Ishikawa (cell line): ENCODE data around the gene GATC.

Source experiments
- CEBPB ChIP-seq: IDR thresholded peaks from 2 replicates; pipeline ENCODE4 v1.6.1; 2012
- CREB1 ChIP-seq: IDR thresholded peaks from 2 replicates; pipeline ENCODE4 v1.6.1; 2012; ENCODE audit warnings: low read depth
- EGR1 ChIP-seq: IDR thresholded peaks from 2 replicates; pipeline ENCODE4 v1.6.1; 2012
- EP300 ChIP-seq: IDR thresholded peaks from 2 replicates; pipeline ENCODE4 v1.6.1; 2012; ENCODE audit warnings: borderline replicate concordance
- FOXM1 ChIP-seq: IDR thresholded peaks from 2 replicates; pipeline ENCODE4 v1.6.1; 2012; ENCODE audit warnings: low read depth, borderline replicate concordance
- NFIC ChIP-seq: IDR thresholded peaks from 2 replicates; pipeline ENCODE4 v1.6.1; 2012
- RAD21 ChIP-seq: IDR thresholded peaks from 2 replicates; pipeline ENCODE4 v1.6.1; 2012; ENCODE audit warnings: low read depth
- TAF1 ChIP-seq: IDR thresholded peaks from 2 replicates; pipeline ENCODE4 v1.6.1; 2012; ENCODE audit warnings: low read depth, mild to moderate bottlenecking
- TCF12 ChIP-seq: IDR thresholded peaks from 2 replicates; pipeline ENCODE4 v1.6.1; 2012; ENCODE audit warnings: low read depth
- TEAD4 ChIP-seq: IDR thresholded peaks from 2 replicates; pipeline ENCODE4 v1.6.1; 2012
- YY1 ChIP-seq: IDR thresholded peaks from 2 replicates; pipeline ENCODE4 v1.6.1; 2012; ENCODE audit warnings: low read depth
- ZBTB7A ChIP-seq: IDR thresholded peaks from 2 replicates; pipeline ENCODE4 v1.6.1; 2012; ENCODE audit warnings: low read depth
- TF ChIP-seq, protein P1 (sequence below): IDR thresholded peaks from 2 replicates; pipeline ENCODE4 v1.6.1; 2012
- TF ChIP-seq, protein P2 (sequence below): IDR thresholded peaks from 2 replicates; pipeline ENCODE4 v1.6.1; 2012; ENCODE audit warnings: low read depth, mild to moderate bottlenecking
- TF ChIP-seq, protein P3 (sequence below): IDR thresholded peaks from 2 replicates; pipeline ENCODE4 v1.6.1; 2012

GATC gene

DNA sequence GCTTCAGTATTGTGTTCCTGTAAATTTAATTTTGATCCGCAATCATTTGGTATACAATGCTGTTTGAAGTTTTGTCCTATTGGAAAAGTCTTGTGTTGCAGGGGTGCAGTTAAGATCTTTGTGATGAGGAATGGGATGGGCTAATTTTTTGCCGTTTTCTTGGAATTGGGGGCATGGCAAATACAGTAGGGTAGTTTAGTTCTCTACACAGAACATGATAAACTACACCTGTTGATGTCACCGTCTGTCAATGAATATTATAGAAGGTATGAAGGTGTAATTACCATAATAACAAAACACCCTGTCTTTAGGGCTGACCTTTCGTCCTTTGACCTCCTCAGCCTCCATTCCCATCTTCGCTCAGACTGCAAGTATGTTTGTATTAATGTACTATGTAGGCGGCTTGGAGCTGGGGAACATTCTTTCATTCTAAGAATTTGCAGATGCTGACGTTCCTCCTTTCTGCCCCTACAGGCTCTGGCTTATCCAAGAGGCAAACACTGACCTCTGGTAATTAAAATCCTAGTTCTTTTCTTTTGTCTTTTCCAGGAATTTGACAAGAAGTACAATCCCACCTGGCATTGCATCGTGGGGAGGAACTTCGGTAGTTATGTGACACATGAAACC lies 51.4 kb downstream of the GATC start:
- TF ChIP-seq EGR1 (no peak), TAF1 (no peak), NFIC (no peak), TCF12 (no peak), EP300 (no peak), YY1 (no peak), RAD21 (no peak), ZBTB7A (no peak), FOXM1 (no peak), CEBPB (no peak), CREB1 (no peak), TEAD4 (no peak)
- TF ChIP-seq, protein P1, sequence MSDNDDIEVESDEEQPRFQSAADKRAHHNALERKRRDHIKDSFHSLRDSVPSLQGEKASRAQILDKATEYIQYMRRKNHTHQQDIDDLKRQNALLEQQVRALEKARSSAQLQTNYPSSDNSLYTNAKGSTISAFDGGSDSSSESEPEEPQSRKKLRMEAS = no peak
- TF ChIP-seq, protein P2, sequence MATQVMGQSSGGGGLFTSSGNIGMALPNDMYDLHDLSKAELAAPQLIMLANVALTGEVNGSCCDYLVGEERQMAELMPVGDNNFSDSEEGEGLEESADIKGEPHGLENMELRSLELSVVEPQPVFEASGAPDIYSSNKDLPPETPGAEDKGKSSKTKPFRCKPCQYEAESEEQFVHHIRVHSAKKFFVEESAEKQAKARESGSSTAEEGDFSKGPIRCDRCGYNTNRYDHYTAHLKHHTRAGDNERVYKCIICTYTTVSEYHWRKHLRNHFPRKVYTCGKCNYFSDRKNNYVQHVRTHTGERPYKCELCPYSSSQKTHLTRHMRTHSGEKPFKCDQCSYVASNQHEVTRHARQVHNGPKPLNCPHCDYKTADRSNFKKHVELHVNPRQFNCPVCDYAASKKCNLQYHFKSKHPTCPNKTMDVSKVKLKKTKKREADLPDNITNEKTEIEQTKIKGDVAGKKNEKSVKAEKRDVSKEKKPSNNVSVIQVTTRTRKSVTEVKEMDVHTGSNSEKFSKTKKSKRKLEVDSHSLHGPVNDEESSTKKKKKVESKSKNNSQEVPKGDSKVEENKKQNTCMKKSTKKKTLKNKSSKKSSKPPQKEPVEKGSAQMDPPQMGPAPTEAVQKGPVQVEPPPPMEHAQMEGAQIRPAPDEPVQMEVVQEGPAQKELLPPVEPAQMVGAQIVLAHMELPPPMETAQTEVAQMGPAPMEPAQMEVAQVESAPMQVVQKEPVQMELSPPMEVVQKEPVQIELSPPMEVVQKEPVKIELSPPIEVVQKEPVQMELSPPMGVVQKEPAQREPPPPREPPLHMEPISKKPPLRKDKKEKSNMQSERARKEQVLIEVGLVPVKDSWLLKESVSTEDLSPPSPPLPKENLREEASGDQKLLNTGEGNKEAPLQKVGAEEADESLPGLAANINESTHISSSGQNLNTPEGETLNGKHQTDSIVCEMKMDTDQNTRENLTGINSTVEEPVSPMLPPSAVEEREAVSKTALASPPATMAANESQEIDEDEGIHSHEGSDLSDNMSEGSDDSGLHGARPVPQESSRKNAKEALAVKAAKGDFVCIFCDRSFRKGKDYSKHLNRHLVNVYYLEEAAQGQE = no peak
- TF ChIP-seq, protein P3, sequence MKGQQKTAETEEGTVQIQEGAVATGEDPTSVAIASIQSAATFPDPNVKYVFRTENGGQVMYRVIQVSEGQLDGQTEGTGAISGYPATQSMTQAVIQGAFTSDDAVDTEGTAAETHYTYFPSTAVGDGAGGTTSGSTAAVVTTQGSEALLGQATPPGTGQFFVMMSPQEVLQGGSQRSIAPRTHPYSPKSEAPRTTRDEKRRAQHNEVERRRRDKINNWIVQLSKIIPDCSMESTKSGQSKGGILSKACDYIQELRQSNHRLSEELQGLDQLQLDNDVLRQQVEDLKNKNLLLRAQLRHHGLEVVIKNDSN = no peak

- TF ChIP-seq FOXM1 = no peak
- no peak for TF ChIP-seq NFIC
- TF ChIP-seq TCF12 = no peak
- TF ChIP-seq YY1 = no peak
These were observed 52.7 kb downstream of the GATC start for GRCh38 chr12:120498870-120499515.

DNA sequence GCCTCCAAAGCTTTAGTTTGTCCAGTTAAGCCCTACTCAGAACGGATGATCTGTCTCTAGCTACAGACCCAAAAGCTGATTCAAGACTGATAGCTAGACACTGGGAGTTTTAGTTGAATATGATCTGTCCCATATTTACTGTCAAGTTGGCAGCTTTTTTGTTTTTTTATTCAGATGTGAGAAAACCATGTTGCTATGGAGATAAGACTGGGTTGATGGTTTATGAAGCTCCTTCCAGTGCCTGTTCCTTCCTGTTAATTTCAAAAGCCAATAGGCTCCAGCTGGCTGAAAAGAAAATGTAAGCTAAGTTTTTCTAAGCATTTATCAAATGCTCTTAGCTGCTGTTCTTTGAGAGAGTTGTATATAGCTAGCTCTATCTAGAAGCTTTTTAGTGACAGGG lies 54.3 kb downstream of the GATC start:
- TF ChIP-seq TEAD4 (no peak), RAD21 (no peak), FOXM1 (no peak), TCF12 (no peak), NFIC (no peak), CREB1 (no peak), CEBPB (no peak), TAF1 (no peak), YY1 (no peak), EP300 (no peak)
- TF ChIP-seq, protein P3 = no peak
- TF ChIP-seq, protein P1 = no peak

- TF ChIP-seq EGR1 (no peak), CREB1 (no peak), TAF1 (no peak), ZBTB7A (no peak)
These were observed 58.3 kb downstream of the GATC start for GRCh38 chr12:120504587-120504986.

- no peak for TF ChIP-seq TCF12
- TF ChIP-seq, protein P1 = no peak
- no peak for TF ChIP-seq CREB1
- TF ChIP-seq ZBTB7A = no peak
- TF ChIP-seq, protein P3 = no peak
- TF ChIP-seq EP300 = no peak
- TF ChIP-seq YY1 = no peak
- no peak for TF ChIP-seq FOXM1
- TF ChIP-seq NFIC = no peak
These were observed 62.3 kb downstream of the GATC start for GRCh38 chr12:120508537-120508936.
